NT2/D1 (cell line): ENCODE data around the gene DOC2B.

Experiments used
- YY1 ChIP-seq: IDR thresholded peaks from 2 replicates; pipeline ENCODE4 v1.6.1; 2011; ENCODE audit not compliant: insufficient read length, insufficient read depth
- ZNF274 ChIP-seq: IDR thresholded peaks from 2 replicates; pipeline ENCODE4 v1.6.1; 2011; ENCODE audit warnings: mild to moderate bottlenecking, low read depth, low read length

- TF ChIP-seq ZNF274 (no peak), YY1 (no peak)
Measured at GRCh38 chr17:161481-161880, 20.0 kb downstream of the DOC2B start.
